H1 (cell line): Measurements from ENCODE around the gene ELL. TPM values are rescaled to one million over a fixed set of nuclear protein-coding genes. Genes with fewer than 3 reads are reported as not detected.

Experiments used
- TAF7 ChIP-seq: optimal IDR thresholded peaks from 2 replicates; pipeline ENCODE3; 2011; ENCODE audit warnings: low read depth, mild to moderate bottlenecking, inconsistent platforms, low read length, moderate library complexity, borderline replicate concordance
- polyA plus RNA-seq, 7 experiments: library from polyadenylated mRNA; depleted of rRNA in 3 of 7; stranded (reverse) in 5 of 7; unstranded in 2 of 7; fragments of >200 nt in 5 of 7; fragments of 200-250 nt in 2 of 7; gene quantifications; 1 replicate in 5 of 7; 2 replicates in 1 of 7; 4 replicates in 1 of 7; pipeline versions ENCODE4 v1.2.1 to v1.2.3, GENCODE V29; 2011 to 2013; ENCODE audit warnings: missing spikeins in 2 of 7, mixed read lengths in 2 of 7
- total RNA-seq: library from RNA; stranded (reverse); fragmentation: NEBNext Ultra II Directional; extraction: Animal tissue kit (Norgen Biotek cat#: 25700); gene quantifications from 2 replicates; pipeline ENCODE4 v1.2.1, GENCODE V29; 2021
- TF ChIP-seq, protein P1 (sequence below), 3 experiments: IDR thresholded peaks; 1 replicate in 2 of 3; 2 replicates in 1 of 3; pipeline versions ENCODE4 v1.5.1 to v1.6.1; 2011; ENCODE audit warnings: low read length in 3 of 3, mild to moderate bottlenecking in 3 of 3, inconsistent platforms in 2 of 3, low read depth in 1 of 3, moderate library complexity in 1 of 3; ENCODE audit not compliant: insufficient read depth in 1 of 3; ENCODE audit errors: control extremely low read depth in 1 of 3

The ELL gene
- total and polyA plus RNA-seq, 2 of the 8 experiments (the other 6 are each of a cell fraction or from before 2014, with no cell fraction given): 5.2 to 10.5 TPM

DNA sequence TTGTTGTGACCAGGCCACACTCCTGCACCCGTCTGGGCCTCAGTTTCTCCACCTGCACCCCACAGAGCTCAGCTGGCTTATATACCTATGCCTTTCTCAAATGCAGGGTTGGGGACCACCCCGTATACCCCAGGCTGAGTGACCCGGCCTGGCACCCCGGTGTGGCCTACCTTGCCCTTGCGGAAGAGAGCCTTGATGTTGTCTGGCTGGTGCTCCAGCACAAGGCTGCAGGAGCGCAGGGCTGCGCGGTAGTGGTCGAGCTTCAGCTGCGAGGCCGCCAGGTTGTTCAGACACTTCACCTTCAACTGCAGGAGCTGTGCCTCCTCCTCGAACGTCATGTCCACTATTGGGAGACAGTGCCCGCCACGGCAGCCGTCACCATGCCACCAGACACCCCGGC lies 15.6 kb upstream of the ELL start (continued):
- TF ChIP-seq, protein P1, sequence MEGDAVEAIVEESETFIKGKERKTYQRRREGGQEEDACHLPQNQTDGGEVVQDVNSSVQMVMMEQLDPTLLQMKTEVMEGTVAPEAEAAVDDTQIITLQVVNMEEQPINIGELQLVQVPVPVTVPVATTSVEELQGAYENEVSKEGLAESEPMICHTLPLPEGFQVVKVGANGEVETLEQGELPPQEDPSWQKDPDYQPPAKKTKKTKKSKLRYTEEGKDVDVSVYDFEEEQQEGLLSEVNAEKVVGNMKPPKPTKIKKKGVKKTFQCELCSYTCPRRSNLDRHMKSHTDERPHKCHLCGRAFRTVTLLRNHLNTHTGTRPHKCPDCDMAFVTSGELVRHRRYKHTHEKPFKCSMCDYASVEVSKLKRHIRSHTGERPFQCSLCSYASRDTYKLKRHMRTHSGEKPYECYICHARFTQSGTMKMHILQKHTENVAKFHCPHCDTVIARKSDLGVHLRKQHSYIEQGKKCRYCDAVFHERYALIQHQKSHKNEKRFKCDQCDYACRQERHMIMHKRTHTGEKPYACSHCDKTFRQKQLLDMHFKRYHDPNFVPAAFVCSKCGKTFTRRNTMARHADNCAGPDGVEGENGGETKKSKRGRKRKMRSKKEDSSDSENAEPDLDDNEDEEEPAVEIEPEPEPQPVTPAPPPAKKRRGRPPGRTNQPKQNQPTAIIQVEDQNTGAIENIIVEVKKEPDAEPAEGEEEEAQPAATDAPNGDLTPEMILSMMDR (IDR thresholded peaks at IDR 0.05; ENCODE audit: control extremely low read depth in 1 of 3, insufficient read depth in 1 of 3, low read depth in 1 of 3, low read length in 3 of 3): no peak
- TF ChIP-seq TAF7: no peak
